DOHH2 (cell line): ENCODE data around the gene TPX2.

Experiments
- H3F3A ChIP-seq: fragments of 200-600 bp; sonication (generic), shearing (Covaris generic); 2 replicates; pipeline ENCODE4 v1.6.0; 2016; ENCODE audit warnings: antibody characterized with exemption, mild to moderate bottlenecking; ENCODE audit not compliant: control insufficient read depth, insufficient read depth
- H3K27ac ChIP-seq: fragments of 200-600 bp; sonication (generic); 2 replicates; pipeline ENCODE4 v1.5.1; 2014; ENCODE audit warnings: low read depth, mild to moderate bottlenecking, low read length, moderate library complexity
- H3K27me3 ChIP-seq: fragments of 200-600 bp; sonication (generic); 2 replicates; pipeline ENCODE4 v1.6.1; 2014; ENCODE audit warnings: mild to moderate bottlenecking, low read length, mixed read lengths; ENCODE audit not compliant: control insufficient read depth
- H3K36me3 ChIP-seq: fragments of 200-600 bp; sonication (generic); 2 replicates; pipeline ENCODE4 v1.6.1; 2014; ENCODE audit warnings: mild to moderate bottlenecking, low read length, moderate library complexity, mixed read lengths; ENCODE audit not compliant: control insufficient read depth
- H3K4me1 ChIP-seq: fragments of 200-600 bp; sonication (generic); 2 replicates; pipeline ENCODE4 v1.6.1; 2014; ENCODE audit warnings: mild to moderate bottlenecking, low read length, mixed read lengths; ENCODE audit not compliant: control insufficient read depth
- H3K4me2 ChIP-seq: fragments of 200-600 bp; sonication (generic); 2 replicates; pipeline ENCODE4 v1.6.0; 2014; ENCODE audit warnings: mild to moderate bottlenecking, low read length, moderate library complexity
- H3K4me3 ChIP-seq: fragments of 200-600 bp; sonication (generic); 2 replicates; pipeline ENCODE4 v1.5.1; 2014; ENCODE audit warnings: mild to moderate bottlenecking, low read length, mixed read lengths
- H3K79me2 ChIP-seq: fragments of 200-600 bp; sonication (generic); 2 replicates; pipeline ENCODE4 v1.6.1; 2014; ENCODE audit warnings: mild to moderate bottlenecking, low read length, mixed read lengths; ENCODE audit not compliant: control insufficient read depth
- H3K9me2 ChIP-seq: fragments of 200-600 bp; sonication (generic); replicated peaks from 2 replicates; pipeline ENCODE4 v1.6.1; 2014; ENCODE audit warnings: mild to moderate bottlenecking, low read length, mixed read lengths; ENCODE audit not compliant: control insufficient read depth
- H3K9me3 ChIP-seq: fragments of 200-600 bp; sonication (generic); 2 replicates; pipeline ENCODE4 v1.6.1; 2014; ENCODE audit warnings: antibody characterized with exemption, low read length, mixed read lengths; ENCODE audit not compliant: control insufficient read depth, insufficient read depth
- H4K20me1 ChIP-seq: fragments of 200-600 bp; sonication (generic); 2 replicates; pipeline ENCODE4 v1.6.0; 2014; ENCODE audit warnings: low read depth, mild to moderate bottlenecking, antibody characterized with exemption, low read length, moderate library complexity; ENCODE audit not compliant: control insufficient read depth, insufficient read depth
- CTCF ChIP-seq: fragments of 200-600 bp; sonication (generic); IDR thresholded peaks from one replicate; pipeline ENCODE4 v1.5.1; 2014; ENCODE audit warnings: antibody characterized with exemption, mild to moderate bottlenecking, low read depth, low read length; ENCODE audit not compliant: poor library complexity, severe bottlenecking
- EZH2phosphoT487 ChIP-seq: fragments of 200-600 bp; sonication (generic); IDR thresholded peaks from 2 replicates; pipeline ENCODE4 v1.6.1; 2017; ENCODE audit warnings: borderline replicate concordance, mild to moderate bottlenecking, antibody characterized with exemption, low read length, moderate library complexity, mixed read lengths

TPX2 gene

GRCh38 chr20:31738729-31739549 lies at the start of gene TPX2:
TSS of gene TPX2 (plus strand) at chr20:31739290. CDS start at chr20:31757477, 18,187 bp downstream.
- H3K4me1 ChIP-seq, result peaks cover 21% of the 10 kb centered on the region
- peaks cover 4% of the 10 kb centered on the region for H3K27me3 ChIP-seq
- TF ChIP-seq EZH2phosphoT487 (no peak), CTCF (peak; percentile 33)
- peaks cover 56% of the 10 kb centered on the region for H3K79me2 ChIP-seq
- H3K9me3 ChIP-seq, result no peaks in the 10 kb centered on the region
- no peaks in the 10 kb centered on the region for H3K9me2 ChIP-seq
- peak within 1 kb of the TSS; percentile 88 for H3K4me3 ChIP-seq
- H3F3A ChIP-seq, result no peaks in the 10 kb centered on the region
- peaks cover 42% of the 10 kb centered on the region for H3K36me3 ChIP-seq
- H3K27ac ChIP-seq, result peak within 1 kb of the TSS; percentile 80
- peak within 1 kb of the TSS; percentile 89 for H3K4me2 ChIP-seq
- peaks cover 10% of the 10 kb centered on the region; the same call in 1 of the 2 replicates for H4K20me1 ChIP-seq

- H3K4me1 ChIP-seq, result peaks cover 40% of the 10 kb centered on the region
- H3K27me3 ChIP-seq, result no peaks in the 10 kb centered on the region
- no peak overlapping the region for H3K27ac ChIP-seq
- H3K79me2 ChIP-seq, result peaks cover 7% of the 10 kb centered on the region; the same call in 1 of the 2 replicates
- H3F3A ChIP-seq, result peaks cover 10% of the 10 kb centered on the region
- H3K36me3 ChIP-seq, result peaks cover 18% of the 10 kb centered on the region
- no peak overlapping the region for H3K4me3 ChIP-seq
- TF ChIP-seq CTCF (no peak), EZH2phosphoT487 (no peak)
- no peaks in the 10 kb centered on the region for H3K9me3 ChIP-seq
- H3K4me2 ChIP-seq, result peak overlapping the region; percentile 27; the same call in 1 of the 2 replicates
- no peaks in the 10 kb centered on the region for H3K9me2 ChIP-seq
- H4K20me1 ChIP-seq, result no peaks in the 10 kb centered on the region
Measured at GRCh38 chr20:31690124-31690666, 48.9 kb upstream of the TPX2 start.

- peaks cover 6% of the 10 kb centered on the region; the same call in 1 of the 2 replicates for H3K36me3 ChIP-seq
- H3K27ac ChIP-seq, result peak overlapping the region; percentile 33
- no peaks in the 10 kb centered on the region for H3K9me2 ChIP-seq
- TF ChIP-seq CTCF (no peak), EZH2phosphoT487 (no peak)
- H3K27me3 ChIP-seq, result no peaks in the 10 kb centered on the region
- H3K4me3 ChIP-seq, result no peak overlapping the region
- peak overlapping the region; percentile 37 for H3K4me2 ChIP-seq
- no peaks in the 10 kb centered on the region for H3K9me3 ChIP-seq
- peaks cover 25% of the 10 kb centered on the region for H3K4me1 ChIP-seq
- H3F3A ChIP-seq, result peaks cover 10% of the 10 kb centered on the region
- peaks cover 7% of the 10 kb centered on the region; the same call in 1 of the 2 replicates for H3K79me2 ChIP-seq
- H4K20me1 ChIP-seq, result no peaks in the 10 kb centered on the region
Measured at GRCh38 chr20:31691646-31692275, 47.3 kb upstream of the TPX2 start.
